Spleen (tissue), 11 donors: Measurements from ENCODE around the gene GARNL3. TPM values are rescaled to one million over a fixed set of nuclear protein-coding genes. Genes with fewer than 3 reads are reported as not detected.

Source experiments
- DNase-seq: peaks from one replicate; pipeline ENCODE4 v3.0.0-alpha.2; 2020
- H3K27ac ChIP-seq, 8 donors: fragments of 200-600 bp; sonication (generic) in 7 of 8; 1 replicate in 4 of 8; 2 replicates in 4 of 8; pipeline versions ENCODE4 v1.5.0 to v1.8.0; 2016 to 2021; ENCODE audit warnings: inconsistent platforms in 4 of 8, mild to moderate bottlenecking in 4 of 8, moderate library complexity in 1 of 8
- H3K27me3 ChIP-seq, 7 donors: fragments of 200-600 bp; sonication (generic) in 6 of 7; replicated peaks in 1 of 7; 1 replicate in 4 of 7; 2 replicates in 3 of 7; pipeline versions ENCODE4 v1.5.0 to v1.8.0; 2016 to 2021; ENCODE audit warnings: inconsistent platforms in 3 of 7, mild to moderate bottlenecking in 1 of 7
- H3K36me3 ChIP-seq, 6 donors: fragments of 200-600 bp; sonication (generic) in 5 of 6; 1 replicate in 4 of 6; 2 replicates in 2 of 6; pipeline versions ENCODE4 v1.5.0 to v1.8.0; 2016 to 2021; ENCODE audit warnings: inconsistent platforms in 2 of 6
- H3K4me1 ChIP-seq, 6 donors: fragments of 200-600 bp; sonication (generic) in 5 of 6; 1 replicate in 3 of 6; 2 replicates in 3 of 6; pipeline versions ENCODE4 v1.5.0 to v1.8.0; 2016 to 2021; ENCODE audit warnings: inconsistent platforms in 3 of 6
- H3K4me3 ChIP-seq, 8 donors: fragments of 200-600 bp; sonication (generic) in 7 of 8; 1 replicate in 4 of 8; 2 replicates in 4 of 8; pipeline versions ENCODE4 v1.5.0 to v1.8.0; 2016 to 2021; ENCODE audit warnings: inconsistent platforms in 4 of 8, mild to moderate bottlenecking in 4 of 8, moderate library complexity in 2 of 8
- H3K9me3 ChIP-seq, 8 donors: fragments of 200-600 bp; sonication (generic) in 7 of 8; 1 replicate in 4 of 8; 2 replicates in 4 of 8; pipeline versions ENCODE4 v1.5.0 to v1.8.0; 2016 to 2021; ENCODE audit warnings: inconsistent platforms in 4 of 8
- POLR2A ChIP-seq, 3 donors: fragments of 450-650 bp; IDR thresholded peaks; one replicate each; pipeline ENCODE4 v1.5.1; 2017; ENCODE audit warnings: antibody characterized with exemption in 3 of 3, mild to moderate bottlenecking in 1 of 3
- POLR2AphosphoS5 ChIP-seq, 3 donors: sonication (generic); formaldehyde crosslinking; IDR thresholded peaks; one replicate each; pipeline ENCODE4 v1.5.1; 2017; ENCODE audit warnings: antibody characterized with exemption in 3 of 3
- WGBS, 5 donors: extraction: QIAGEN DNeasy Blood & Tissue Kit in 3 of 5; methylation state at CpG; one replicate each; pipeline versions ENCODE4 v1.1.5 to v1.1.7; 2013 to 2018; 5-methylcytosine and 5-hydroxymethylcytosine counted together
- intact Hi-C: fragments of 100-400 bp; cut with DNase I; formaldehyde crosslinking; loops from one replicate; pipeline ENCODE4 v1.15.0; 2023; ENCODE audit warnings: low total_unique reads
- polyA plus RNA-seq, 3 donors: library from polyadenylated mRNA; stranded (reverse); fragments of 200-250 nt; gene quantifications; one replicate each; pipeline ENCODE4 v1.2.1, GENCODE V29; 2013
- total RNA-seq, 7 donors: library from RNA; depleted of rRNA in 3 of 7; stranded (reverse); fragments of >200 nt in 3 of 7; fragmentation: NEBNext Ultra II Directional in 4 of 7; extraction: Animal tissue kit (Norgen Biotek cat#: 25700) in 4 of 7; gene quantifications; one replicate each; pipeline versions ENCODE4 v1.1.0 to v1.2.1, GENCODE V29; 2016 to 2021
- TF ChIP-seq, protein P1 (sequence below), 11 experiments: fragments of 200-600 bp in 7 of 11; fragments of 450-650 bp in 4 of 11; sonication (generic) in 4 of 11; IDR thresholded peaks in 8 of 11; conservative IDR thresholded peaks in 3 of 11; 1 replicate in 7 of 11; 2 replicates in 4 of 11; pipeline versions ENCODE4 v1.4.0 to v1.8.0; 2016 to 2021; ENCODE audit warnings: antibody characterized with exemption in 11 of 11, inconsistent platforms in 4 of 11, mild to moderate bottlenecking in 1 of 11
- donor health status: healthy with polysubstance abuse.
- donor health status: DM: no; HTN: no; CAD: no; lungs with moderate emphysema.
- donor health status: DM: no; HTN: no; CAD: no.
- donor health status: Bipolar disorder and iron deficiency.
- donor health status: healthy.
- donor health status: DM: no; HTN: no; CAD: no.
- donor health status: DM: yes; HTN: yes; CAD: no.

GARNL3 gene
- total and polyA plus RNA-seq, 10 donors, result 2.1 to 14.7 (median 10.0) TPM

GRCh38 chr9:127423934-127424675 lies 159.5 kb downstream of the GARNL3 start, which contains the start of gene ZNF79:
Gene ZNF79, plus strand, starts transcription at chr9:127424382. Its CDS starts 406 bp downstream, at chr9:127424788.
- H3K4me1 ChIP-seq, result peaks cover 21 to 71% (median 47%) of the 10 kb centered on the region in 6 donors
- DNase-seq, result peak; percentile 97
- intact Hi-C loops, result no loop called here
- H3K4me3 ChIP-seq, result peak within 1 kb of the TSS; percentile 77 to 96 (median 92)
- no peaks in the 10 kb centered on the region for H3K27me3 ChIP-seq
- TF ChIP-seq, protein P1, sequence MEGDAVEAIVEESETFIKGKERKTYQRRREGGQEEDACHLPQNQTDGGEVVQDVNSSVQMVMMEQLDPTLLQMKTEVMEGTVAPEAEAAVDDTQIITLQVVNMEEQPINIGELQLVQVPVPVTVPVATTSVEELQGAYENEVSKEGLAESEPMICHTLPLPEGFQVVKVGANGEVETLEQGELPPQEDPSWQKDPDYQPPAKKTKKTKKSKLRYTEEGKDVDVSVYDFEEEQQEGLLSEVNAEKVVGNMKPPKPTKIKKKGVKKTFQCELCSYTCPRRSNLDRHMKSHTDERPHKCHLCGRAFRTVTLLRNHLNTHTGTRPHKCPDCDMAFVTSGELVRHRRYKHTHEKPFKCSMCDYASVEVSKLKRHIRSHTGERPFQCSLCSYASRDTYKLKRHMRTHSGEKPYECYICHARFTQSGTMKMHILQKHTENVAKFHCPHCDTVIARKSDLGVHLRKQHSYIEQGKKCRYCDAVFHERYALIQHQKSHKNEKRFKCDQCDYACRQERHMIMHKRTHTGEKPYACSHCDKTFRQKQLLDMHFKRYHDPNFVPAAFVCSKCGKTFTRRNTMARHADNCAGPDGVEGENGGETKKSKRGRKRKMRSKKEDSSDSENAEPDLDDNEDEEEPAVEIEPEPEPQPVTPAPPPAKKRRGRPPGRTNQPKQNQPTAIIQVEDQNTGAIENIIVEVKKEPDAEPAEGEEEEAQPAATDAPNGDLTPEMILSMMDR (IDR thresholded peaks at IDR 0.05 in 8 of 11, conservative IDR thresholded peaks at IDR 0.05 in 3 of 11), result peak in 5 of 11 experiments; percentile 5 to 53 (median 35)
- TF ChIP-seq POLR2A (IDR thresholded peaks at IDR 0.05) (peak in 1 of 3 donors; percentile 17), POLR2AphosphoS5 (IDR thresholded peaks at IDR 0.05) (peak; percentile 92 to 96 (median 94))
- H3K9me3 ChIP-seq, result no peaks in the 10 kb centered on the region
- H3K36me3 ChIP-seq, result peaks cover 0 to 15% (median 10%) of the 10 kb centered on the region in 6 donors
- WGBS, 5 donors, result 0 to 1% (median 0%) methylated on average over 48 to 54 of the region's 54 CpGs
- H3K27ac ChIP-seq, result peak within 1 kb of the TSS; percentile 83 to 92 (median 88)

- intact Hi-C loops, result no loop called here
- TF ChIP-seq, protein P1 (IDR thresholded peaks at IDR 0.05 in 8 of 11, conservative IDR thresholded peaks at IDR 0.05 in 3 of 11), result no peak
- TF ChIP-seq POLR2A (IDR thresholded peaks at IDR 0.05), result no peak
- H3K4me1 ChIP-seq, result peaks cover 21 to 68% (median 47%) of the 10 kb centered on the region in 6 donors
These were observed 160.1 kb downstream of the GARNL3 start for GRCh38 chr9:127424676-127424999.

DNA sequence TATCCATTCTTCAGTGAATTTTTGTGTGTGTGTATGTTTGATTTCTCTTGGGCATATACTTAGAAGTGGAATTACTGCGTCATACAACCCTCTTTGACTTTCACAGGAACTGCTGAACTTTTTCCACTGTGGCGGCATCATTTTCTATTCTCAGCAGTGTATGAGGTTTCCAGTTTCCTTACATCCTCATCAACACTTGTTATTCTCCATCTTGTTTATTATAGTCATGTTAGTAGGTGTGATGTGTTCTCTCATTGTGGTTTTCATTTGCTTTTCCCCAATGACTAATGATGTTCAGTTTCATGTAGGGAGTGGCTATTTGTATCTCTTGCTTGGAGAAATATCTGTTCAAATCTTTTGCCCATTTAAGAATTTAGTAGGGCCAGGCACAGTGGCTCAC lies 162.2 kb downstream of the GARNL3 start:
- Histone ChIP-seq H3K27ac (no peak overlapping the region), H3K9me3 (no peaks in the 10 kb centered on the region), H3K36me3 (peaks cover 0 to 41% (median 27%) of the 10 kb centered on the region in 6 donors), H3K4me3 (no peak overlapping the region), H3K27me3 (no peaks in the 10 kb centered on the region), H3K4me1 (peaks cover 21 to 63% (median 45%) of the 10 kb centered on the region in 6 donors)
- intact Hi-C loops, result no loop called here
- no peak for DNase-seq
- TF ChIP-seq POLR2AphosphoS5 (IDR thresholded peaks at IDR 0.05) (no peak), POLR2A (IDR thresholded peaks at IDR 0.05) (no peak)
- TF ChIP-seq, protein P1 (IDR thresholded peaks at IDR 0.05 in 8 of 11, conservative IDR thresholded peaks at IDR 0.05 in 3 of 11), result no peak
- WGBS, 5 donors, result 67 to 86% (median 75%) methylated on average over 2 of the region's 2 CpGs

More at GRCh38 chr9:127424676-127424999, 160.1 kb downstream of the GARNL3 start:
- 0 to 1% (median 0%) methylated on average over 13 of the region's 13 CpGs for WGBS, 5 donors
- DNase-seq, result no peak
- H3K36me3 ChIP-seq, result peaks cover 0 to 20% (median 15%) of the 10 kb centered on the region in 6 donors
- H3K27ac ChIP-seq, result peak overlapping the region; percentile 83 to 92 (median 88)
- no peaks in the 10 kb centered on the region for H3K27me3 ChIP-seq
- H3K9me3 ChIP-seq, result no peaks in the 10 kb centered on the region
- H3K4me3 ChIP-seq, result peak overlapping the region; percentile 77 to 96 (median 92)

GRCh38 chr9:127428348-127428747 lies 163.8 kb downstream of the GARNL3 start:
- DNase-seq, result no peak
- H3K27ac ChIP-seq, result no peak overlapping the region

More at GRCh38 chr9:127428348-127428747, 163.8 kb downstream of the GARNL3 start:
- H3K36me3 ChIP-seq, result peaks cover 5 to 57% (median 32%) of the 10 kb centered on the region in 6 donors
- intact Hi-C loops, result no loop called here
- H3K4me1 ChIP-seq, result peaks cover 21 to 47% (median 30%) of the 10 kb centered on the region in 6 donors
- TF ChIP-seq POLR2AphosphoS5 (IDR thresholded peaks at IDR 0.05), result no peak
- TF ChIP-seq, protein P1 (IDR thresholded peaks at IDR 0.05 in 8 of 11, conservative IDR thresholded peaks at IDR 0.05 in 3 of 11), result no peak
- no peak for TF ChIP-seq POLR2A (IDR thresholded peaks at IDR 0.05)
- H3K9me3 ChIP-seq, result no peaks in the 10 kb centered on the region
- WGBS, 5 donors, result 91 to 98% (median 96%) methylated on average over 3 of the region's 3 CpGs
- H3K4me3 ChIP-seq, result no peak overlapping the region
- no peaks in the 10 kb centered on the region for H3K27me3 ChIP-seq
